ENCODE data around the gene FLRT2. TPM values are rescaled to one million over a fixed set of nuclear protein-coding genes. Genes with fewer than 3 reads are reported as not detected.

Gene FLRT2
- total and polyA plus RNA-seq, 2 of the 4 experiments (the other 2 are of a cell fraction), result 10.2 to 13.1 TPM

GRCh38 chr14:85574853-85575616 lies 45.1 kb downstream of the FLRT2 start:
- peak overlapping the region; percentile 53; the same call in 1 of the 2 replicates for H4K91ac ChIP-seq (ENCODE audit: insufficient read depth, low read depth, low read length)
- H2BK20ac ChIP-seq (ENCODE audit: low read depth, low read length), result peak overlapping the region; percentile 62; the same call in 1 of the 2 replicates
- no peaks in the 10 kb centered on the region for H3K27me3 ChIP-seq (ENCODE audit: control insufficient read depth, insufficient read depth, low read length)
- peaks cover 5% of the 10 kb centered on the region for H3K36me3 ChIP-seq (ENCODE audit: control insufficient read depth, insufficient read depth, low read length)
- peaks cover 15% of the 10 kb centered on the region for H3K4me1 ChIP-seq (ENCODE audit: control insufficient read depth, insufficient read depth, low read length)
- H3K14ac ChIP-seq (replicated peaks; ENCODE audit: low read depth, low read length), result no peak overlapping the region
- no peak overlapping the region for H2AK9ac ChIP-seq (replicated peaks; ENCODE audit: low read depth, low read length, poor library complexity)
- H4K5ac ChIP-seq (ENCODE audit: low read depth, low read length), result 0 out of 2 replicates have a peak overlapping the region, but pooled peaks have one; percentile 41
- ChIA-PET POLR2A (ENCODE audit: unreplicated experiment) (no interaction called here), CTCF (no interaction called here)
- no peak for ATAC-seq (ENCODE audit: low read depth)
- H3K27ac ChIP-seq (ENCODE audit: insufficient read depth, low read length), result no peak overlapping the region
- peak overlapping the region; percentile 23; the same call in 1 of the 2 replicates for H2AK5ac ChIP-seq (ENCODE audit: low read depth, low read length)
- no peak overlapping the region for H3K9ac ChIP-seq (ENCODE audit: low read depth, low read length)
- peak overlapping the region; percentile 54 for H2BK120ac ChIP-seq (ENCODE audit: low read depth, low read length)
- peak overlapping the region; percentile 50; the same call in 1 of the 3 replicates for H2BK15ac ChIP-seq (ENCODE audit: low read depth, low read length)
- in situ Hi-C loops (cut with MboI; ENCODE audit: low sequenced_read_pairs), result no loop called here
- WGBS, 2 experiments (ENCODE audit: extremely low coverage in 2 of 2, insufficient read length in 1 of 2), result no CpG with 5 or more reads among the region's 3 CpGs
- H4K8ac ChIP-seq (ENCODE audit: low read depth in 2 of 2, low read length in 2 of 2), result 0 out of 4 replicates have a peak overlapping the region, but pooled peaks of 1 of the 2 experiments have one; percentile 26
- no peak overlapping the region for H2AFZ ChIP-seq (replicated peaks; ENCODE audit: low read length, poor library complexity)
- no peak overlapping the region for H3K18ac ChIP-seq (ENCODE audit: low read depth, low read length)
- no peak for DNase-seq
- peaks cover 9 to 19% of the 10 kb centered on the region in 2 experiments; a peak in 2 of 4 replicates for H3K79me1 ChIP-seq (ENCODE audit: low read depth in 1 of 2, low read length in 2 of 2)
- H2BK5ac ChIP-seq (ENCODE audit: low read depth, low read length, poor library complexity, severe bottlenecking), result no peak overlapping the region
- 0 out of 2 replicates have a peak, but pooled peaks have one; percentile 20 for TF ChIP-seq NFE2L2 (IDR thresholded peaks at IDR 0.05; ENCODE audit: low read depth, low read length)
- peak; percentile 90 for TF ChIP-seq MAFK (IDR thresholded peaks at IDR 0.05; ENCODE audit: low read depth, low read length)
- no peak for TF ChIP-seq ELK1 (IDR thresholded peaks at IDR 0.05; ENCODE audit: borderline replicate concordance, low read depth, low read length)
- H3K4ac ChIP-seq (ENCODE audit: low read depth, low read length), result peak overlapping the region; percentile 44; the same call in 1 of the 2 replicates
- no TSS peak for BruUV-seq (replicated peaks)
- no peak overlapping the region for H3K4me3 ChIP-seq (ENCODE audit: insufficient read depth, low read depth, low read length)
- dilution Hi-C loops (cut with HindIII; ENCODE audit: low sequenced_read_pairs, unreplicated experiment), result no loop called here
- intact Hi-C loops (cut with micrococcal nuclease), result no loop called here
- H3K56ac ChIP-seq (ENCODE audit: extremely low read depth, insufficient read depth, low read length), result no peak overlapping the region
- peaks cover 9% of the 10 kb centered on the region for H3K9me1 ChIP-seq (ENCODE audit: insufficient read depth, low read length)
- H3K4me2 ChIP-seq (ENCODE audit: low read depth, low read length), result no peak overlapping the region
- H3K9me3 ChIP-seq (ENCODE audit: control insufficient read depth, insufficient read depth, low read length), result no peaks in the 10 kb centered on the region
- no peaks in the 10 kb centered on the region for H4K20me1 ChIP-seq (ENCODE audit: insufficient read depth, low read length)
- H3K23ac ChIP-seq (ENCODE audit: low read depth, low read length), result peak overlapping the region; percentile 63; the same call in 1 of the 2 replicates
